Measurements from ENCODE around the gene PRRC2A. TPM values are rescaled to one million over a fixed set of nuclear protein-coding genes. Genes with fewer than 3 reads are reported as not detected.
"Not testable (repeated sequence)": the region's sequence is repeated elsewhere in the genome, so short reads cannot be mapped to it uniquely, and the experiment has no call there.

PRRC2A gene
- total RNA-seq, 1 donor from 2014 or later: 90.6 TPM

- DNase-seq (ENCODE audit: low read depth): no peak
These were observed 34.5 kb upstream of the PRRC2A start, which contains the start of gene LST1 for GRCh38 chr6:31586008-31586407. Gene LST1 (plus strand): TSS chr6:31586277. CDS start chr6:31587300, 1,023 bp downstream.

- DNase-seq (ENCODE audit: low read depth): no peak
These were observed 33.8 kb upstream of the PRRC2A start for GRCh38 chr6:31586599-31587281.

DNA sequence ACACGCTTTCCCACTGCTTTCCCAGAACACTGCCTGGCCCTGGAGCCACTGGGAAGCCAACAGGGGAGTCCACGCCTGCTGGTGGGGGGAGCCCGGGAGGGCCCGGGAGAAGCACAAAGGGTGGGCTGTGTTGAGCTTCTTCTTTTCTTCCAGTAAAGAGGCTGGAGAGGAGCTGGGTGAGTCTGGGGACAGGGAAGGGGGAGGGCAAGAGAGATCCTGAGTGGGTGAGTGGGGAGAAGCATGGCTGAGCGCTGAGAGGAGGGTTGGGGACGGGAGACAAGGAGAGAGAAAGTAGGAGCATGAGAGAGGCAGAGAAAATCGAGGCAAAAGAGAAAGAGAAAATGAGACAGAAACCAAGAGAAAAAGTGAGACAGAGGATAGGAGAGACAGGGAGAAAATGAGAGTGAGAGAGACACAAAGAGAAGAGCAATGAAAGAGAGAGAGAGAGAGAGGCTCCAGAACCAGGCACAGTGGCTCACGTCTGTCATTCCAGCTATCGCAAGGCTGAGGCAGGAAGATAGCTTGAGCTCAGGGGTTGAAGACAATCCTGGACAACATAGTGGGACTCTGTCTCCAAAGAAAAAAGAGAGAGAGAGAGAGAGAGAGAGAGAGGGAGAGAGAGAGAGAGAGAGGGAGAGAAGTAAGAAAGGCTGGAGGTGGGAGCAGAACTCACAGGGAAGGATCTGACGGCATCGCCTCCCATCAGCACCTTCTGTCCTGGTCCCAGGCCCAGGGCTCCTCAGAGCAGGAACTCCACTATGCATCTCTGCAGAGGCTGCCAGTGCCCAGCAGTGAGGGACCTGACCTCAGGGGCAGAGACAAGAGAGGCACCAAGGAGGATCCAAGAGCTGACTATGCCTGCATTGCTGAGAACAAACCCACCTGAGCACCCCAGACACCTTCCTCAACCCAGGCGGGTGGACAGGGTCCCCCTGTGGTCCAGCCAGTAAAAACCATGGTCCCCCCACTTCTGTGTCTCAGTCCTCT is 32.4 kb upstream of the PRRC2A start:
- DNase-seq (ENCODE audit: low read depth): no peak

- no peak for DNase-seq (ENCODE audit: low read depth)
These were observed 31.5 kb upstream of the PRRC2A start for GRCh38 chr6:31588871-31589650.

GRCh38 chr6:31590691-31591090 is 29.8 kb upstream of the PRRC2A start:
- DNase-seq (ENCODE audit: low read depth): not testable (repeated sequence)

- no peak for DNase-seq (ENCODE audit: low read depth)
These were observed 28.1 kb upstream of the PRRC2A start for GRCh38 chr6:31592396-31592771.

- DNase-seq (ENCODE audit: low read depth): no peak
These were observed 23.5 kb upstream of the PRRC2A start for GRCh38 chr6:31597006-31597405.

DNA sequence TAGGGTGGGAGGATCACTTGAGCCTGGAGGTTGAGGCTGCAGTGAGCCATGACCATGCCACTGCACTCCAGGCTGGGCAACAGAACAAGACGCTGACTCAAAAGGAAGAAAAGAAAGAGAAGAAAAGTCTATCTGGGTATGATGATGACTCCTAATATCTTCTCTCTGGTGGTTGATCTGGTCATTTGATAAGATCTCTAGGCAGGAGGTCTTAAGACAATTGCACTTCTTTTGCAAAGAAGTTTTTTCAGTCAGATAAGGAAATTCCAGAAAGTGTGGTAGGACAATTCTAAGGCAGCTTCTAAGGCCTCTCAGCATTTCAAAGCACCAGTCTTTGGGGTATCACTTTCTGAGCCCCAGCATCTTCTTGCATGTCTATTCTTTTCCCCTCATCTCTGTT is 13.2 kb upstream of the PRRC2A start:
- no peak for DNase-seq (ENCODE audit: low read depth)

- DNase-seq (ENCODE audit: low read depth): no peak
These were observed 10.8 kb upstream of the PRRC2A start for GRCh38 chr6:31609519-31610406.

GRCh38 chr6:31610968-31611367 is 9.5 kb upstream of the PRRC2A start:
- DNase-seq (ENCODE audit: low read depth): no peak

DNA sequence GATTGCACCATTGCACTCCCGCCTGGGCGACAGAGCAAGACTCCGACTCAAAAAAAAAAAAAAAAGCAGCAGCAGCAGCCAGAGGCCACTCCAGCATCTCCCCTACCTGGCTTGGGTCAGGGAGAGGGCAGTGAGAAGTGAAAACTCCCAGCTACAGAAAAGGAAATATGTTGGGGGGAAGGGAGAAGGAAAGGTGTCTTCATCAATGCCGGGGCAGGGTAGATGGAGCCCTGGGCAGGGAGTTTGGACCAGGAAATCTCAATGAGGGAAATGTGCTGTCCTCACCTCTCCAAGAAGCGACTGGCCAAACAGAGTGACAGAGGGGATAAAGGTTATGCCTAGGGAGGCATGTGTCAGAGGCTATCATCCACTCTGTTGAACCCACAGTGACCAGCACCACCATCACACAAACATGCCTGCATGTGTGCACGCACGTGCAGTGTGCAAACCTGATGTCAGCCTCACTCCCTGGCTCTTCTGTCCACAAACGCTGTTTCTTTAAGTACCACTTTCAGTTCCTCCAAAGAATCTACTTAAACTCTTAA is 6.4 kb upstream of the PRRC2A start:
- no peak for DNase-seq (ENCODE audit: low read depth)

- no peak for DNase-seq (ENCODE audit: low read depth)
These were observed 5.6 kb upstream of the PRRC2A start, which contains the start of gene AIF1 for GRCh38 chr6:31614684-31615578. Gene AIF1 (plus strand): TSS chr6:31615234. CDS start chr6:31615330, 96 bp downstream.

- no peak for DNase-seq (ENCODE audit: low read depth)
These were observed 4.8 kb upstream of the PRRC2A start for GRCh38 chr6:31615748-31616147.

- DNase-seq (ENCODE audit: low read depth): no peak
These were observed 3.5 kb upstream of the PRRC2A start for GRCh38 chr6:31617010-31617409.

- peak; percentile 95 for DNase-seq (ENCODE audit: low read depth)
These were observed 520 bp upstream of the PRRC2A start for GRCh38 chr6:31619805-31620585.

GRCh38 chr6:31621320-31621939 is 915 bp downstream of the PRRC2A start:
- DNase-seq (ENCODE audit: low read depth): no peak

DNA sequence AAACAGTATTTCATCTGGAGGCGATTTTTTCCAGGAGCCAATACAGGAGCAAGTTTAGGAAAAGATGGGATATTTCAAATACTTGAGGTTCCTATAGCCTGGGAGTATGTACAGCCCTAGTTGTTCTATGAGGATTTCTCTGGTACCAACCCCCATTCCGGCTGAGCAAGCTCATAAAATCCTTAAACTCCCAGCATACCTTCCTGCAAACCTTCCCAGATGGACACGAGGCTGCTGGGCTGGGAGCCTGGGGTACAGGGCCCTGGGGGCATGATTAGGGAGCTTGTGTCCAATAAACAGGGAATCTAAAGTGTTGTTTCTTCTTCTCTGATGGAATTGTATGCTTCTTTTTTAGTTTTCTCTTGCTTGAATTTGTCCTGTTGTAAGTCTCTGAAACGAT is 1.5 kb downstream of the PRRC2A start:
- no peak for DNase-seq (ENCODE audit: low read depth)

GRCh38 chr6:31622684-31623091 is 2.2 kb downstream of the PRRC2A start:
- no peak for DNase-seq (ENCODE audit: low read depth)

All from renal cortical epithelial cell (primary cell).